Sciatic nerve (tissue), 2 donors: ENCODE data around the gene SGK1. TPM values are rescaled to one million over a fixed set of nuclear protein-coding genes. Genes with fewer than 3 reads are reported as not detected.

Experiments
- ATAC-seq: fragments of 200-7000 bp; cut with Tn5 transposase; one replicate; pipeline ENCODE4 v1.9.1; 2020; ENCODE audit warnings: mild to moderate bottlenecking, moderate library complexity
- DNase-seq: peaks from one replicate; pipeline ENCODE4 v3.0.0-alpha.2; 2020; ENCODE audit warnings: low spot score
- intact Hi-C: fragments of 100-400 bp; cut with DNase I; formaldehyde crosslinking; loops from one replicate; pipeline ENCODE4 v1.14.2; 2022
- total RNA-seq: library from RNA; stranded (reverse); fragmentation: NEBNext Ultra II Directional; extraction: Animal tissue kit (Norgen Biotek cat#: 25700); gene quantifications from one replicate; pipeline ENCODE4 v1.2.1, GENCODE V29; 2021
- donor health status: DM: no; HTN: no; CAD: no.
- donor health status: DM: no; HTN: no; CAD: no.

Gene SGK1
- total RNA-seq, 1 donor from 2014 or later, result 215 TPM

- intact Hi-C loops, result no loop called here
- DNase-seq (no peak), ATAC-seq (no peak)
Measured at GRCh38 chr6:134166511-134167261, 151.2 kb downstream of the SGK1 start.

GRCh38 chr6:134165561-134166201 is 152.2 kb downstream of the SGK1 start:
- intact Hi-C loops, result no loop called here
- no peak for DNase-seq
- no peak for ATAC-seq

GRCh38 chr6:134164300-134164699 is 153.6 kb downstream of the SGK1 start:
- no peak for ATAC-seq
- no peak for DNase-seq
- intact Hi-C loops, result no loop called here

GRCh38 chr6:134162932-134163331 is 155.0 kb downstream of the SGK1 start:
- ATAC-seq, result no peak
- DNase-seq, result no peak
- intact Hi-C loops, result no loop called here

- ATAC-seq (no peak), DNase-seq (no peak)
- intact Hi-C loops, result no loop called here
Measured at GRCh38 chr6:134161041-134161440, 156.9 kb downstream of the SGK1 start.

- intact Hi-C loops, result no loop called here
Measured at GRCh38 chr6:134152767-134153485, 165.0 kb downstream of the SGK1 start.

GRCh38 chr6:134148566-134148965 is 169.3 kb downstream of the SGK1 start:
- no peak for ATAC-seq
- intact Hi-C loops, result no loop called here
- DNase-seq, result no peak

More at GRCh38 chr6:134152767-134153485, 165.0 kb downstream of the SGK1 start:
- DNase-seq (no peak), ATAC-seq (no peak)

GRCh38 chr6:134147034-134147533 is 170.8 kb downstream of the SGK1 start:
- no peak for DNase-seq
- no peak for ATAC-seq
- intact Hi-C loops, result no loop called here

- ATAC-seq, result no peak
Measured at GRCh38 chr6:134146268-134147033, 171.5 kb downstream of the SGK1 start.

GRCh38 chr6:134145786-134146185 is 172.1 kb downstream of the SGK1 start:
- intact Hi-C loops, result no loop called here
- no peak for ATAC-seq

More at GRCh38 chr6:134146268-134147033, 171.5 kb downstream of the SGK1 start:
- no peak for DNase-seq
- intact Hi-C loops, result no loop called here

GRCh38 chr6:134138226-134138975 is 179.5 kb downstream of the SGK1 start:
- intact Hi-C loops, result no loop called here
- ATAC-seq, result no peak
- no peak for DNase-seq

More at GRCh38 chr6:134145786-134146185, 172.1 kb downstream of the SGK1 start:
- DNase-seq, result no peak

- intact Hi-C loops, result no loop called here
- DNase-seq (no peak), ATAC-seq (no peak)
Measured at GRCh38 chr6:134134654-134135053, 183.3 kb downstream of the SGK1 start.

GRCh38 chr6:134132494-134133141 is 185.3 kb downstream of the SGK1 start:
- DNase-seq, result no peak
- no peak for ATAC-seq
- intact Hi-C loops, result no loop called here

GRCh38 chr6:134131530-134132139 is 186.3 kb downstream of the SGK1 start:
- intact Hi-C loops, result no loop called here
- DNase-seq, result no peak
- ATAC-seq, result no peak

GRCh38 chr6:134128146-134128545 is 189.8 kb downstream of the SGK1 start:
- no peak for DNase-seq
- ATAC-seq, result no peak
- intact Hi-C loops, result no loop called here

- ATAC-seq (no peak), DNase-seq (no peak)
- intact Hi-C loops, result no loop called here
Measured at GRCh38 chr6:134123666-134124208, 194.2 kb downstream of the SGK1 start.

- ATAC-seq (no peak), DNase-seq (no peak)
- intact Hi-C loops, result no loop called here
Measured at GRCh38 chr6:134122775-134123174, 195.1 kb downstream of the SGK1 start.
